C4-2B (cell line): ENCODE measurements around the gene NLRX1.

Source experiments
- CTCF ChIP-seq: fragments of 450-650 bp; conservative IDR thresholded peaks from 2 replicates; pipeline ENCODE4 v1.5.1; 2017; ENCODE audit warnings: mild to moderate bottlenecking
- ZFX ChIP-seq: fragments of 450-650 bp; IDR thresholded peaks from 2 replicates; pipeline ENCODE4 v1.6.1; 2017

DNA sequence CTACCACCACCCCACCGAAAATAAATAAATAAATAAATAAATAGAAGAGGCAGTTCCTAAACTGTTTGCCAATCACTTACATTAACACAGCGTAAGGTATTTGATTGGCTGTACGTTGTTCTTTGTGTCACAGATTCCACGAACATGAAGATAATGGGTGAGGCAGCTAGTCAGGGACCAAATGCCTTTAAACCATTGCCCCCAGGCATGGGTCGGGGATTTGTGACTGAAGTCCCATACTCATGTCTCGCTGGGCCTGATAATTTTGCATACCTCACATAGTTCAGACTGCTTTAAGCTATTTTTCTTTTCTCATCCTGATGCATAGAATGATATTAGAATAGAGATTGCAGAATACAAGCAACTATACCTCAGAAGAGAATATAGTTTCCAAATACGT lies 34.0 kb downstream of the NLRX1 start:
- no peak for TF ChIP-seq CTCF
- TF ChIP-seq ZFX: no peak
